Globus pallidus (tissue), 1 donor: Measurements from ENCODE around the gene DYDC1.
"Not testable (repeated sequence)": the region's sequence is repeated elsewhere in the genome, so short reads cannot be mapped to it uniquely, and the experiment has no call there.

Experiments
- DNase-seq: peaks from one replicate; pipeline ENCODE4 v3.0.0-alpha.2; 2015; ENCODE audit warnings: low spot score

DYDC1 gene

DNA sequence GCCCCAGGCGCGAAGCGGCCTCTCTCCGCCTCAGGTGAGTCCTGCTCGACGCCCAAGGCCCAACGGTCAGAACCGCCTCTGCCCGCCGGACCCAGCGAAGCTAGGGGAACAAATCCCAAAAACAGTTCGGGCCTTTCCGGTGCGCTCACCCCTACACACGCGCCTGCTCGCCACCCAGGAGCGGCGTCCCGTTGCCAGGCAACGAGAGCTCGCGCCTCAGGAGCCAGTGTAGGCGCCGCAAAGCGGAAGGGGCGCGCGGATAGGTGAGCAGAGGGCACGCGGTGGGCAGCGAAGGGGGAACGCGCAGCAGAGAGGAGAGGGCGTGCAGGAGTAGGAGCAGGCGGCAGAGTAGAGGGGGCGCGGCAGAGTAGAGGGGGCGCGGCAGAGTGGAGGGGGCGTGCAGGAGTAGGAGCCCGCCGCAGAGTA lies at the start of gene DYDC1, which contains the start of gene DYDC2:
DYDC1 (minus strand) TSS at position 193 of the 426 bp plus-strand sequence. CDS start 4,154 bp downstream, outside the sequence.
DYDC2 (plus strand) TSS at position 219 of the 426 bp plus-strand sequence. CDS start 5,663 bp downstream, outside the sequence.
- no peak for DNase-seq

DNA sequence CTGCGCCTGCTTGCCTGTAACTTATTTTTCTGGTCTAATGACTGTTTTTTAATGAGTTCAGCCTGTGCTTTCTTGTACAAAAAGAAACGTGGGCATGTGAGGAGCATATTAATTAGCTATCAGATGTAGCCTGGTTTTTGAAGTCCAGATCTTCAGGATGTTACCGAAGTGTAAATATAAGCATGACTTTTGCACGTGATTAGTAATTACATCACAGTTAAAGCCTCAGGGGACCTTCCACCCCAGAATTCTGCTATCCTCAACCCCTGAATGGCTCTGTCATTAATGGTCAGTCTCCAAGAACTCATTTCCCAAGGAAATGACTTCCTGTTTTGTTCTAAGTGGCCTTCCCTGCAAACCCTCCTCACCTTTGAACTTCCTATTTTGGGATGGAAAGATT lies 49.6 kb upstream of the DYDC1 start:
- DNase-seq, result no peak

DNA sequence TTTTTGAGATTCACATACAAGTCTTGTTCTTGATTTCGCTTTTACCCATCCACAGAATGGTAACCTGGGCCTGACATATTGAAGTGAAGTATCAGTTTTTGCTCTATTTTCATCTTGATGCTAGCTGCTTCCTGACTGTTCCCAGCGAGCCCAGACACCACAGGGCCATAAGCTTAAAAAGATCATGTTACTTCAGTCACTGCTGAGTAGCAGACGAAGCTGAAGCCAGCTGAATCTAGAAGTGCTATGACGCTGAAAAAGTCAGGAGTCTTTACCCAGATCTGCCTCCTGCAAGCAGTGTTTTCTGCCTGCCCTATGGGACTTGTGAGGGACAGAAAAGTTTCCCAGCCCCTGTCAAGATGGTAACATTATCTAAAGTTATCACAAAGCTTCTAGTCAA lies 49.1 kb upstream of the DYDC1 start:
- no peak for DNase-seq

DNA sequence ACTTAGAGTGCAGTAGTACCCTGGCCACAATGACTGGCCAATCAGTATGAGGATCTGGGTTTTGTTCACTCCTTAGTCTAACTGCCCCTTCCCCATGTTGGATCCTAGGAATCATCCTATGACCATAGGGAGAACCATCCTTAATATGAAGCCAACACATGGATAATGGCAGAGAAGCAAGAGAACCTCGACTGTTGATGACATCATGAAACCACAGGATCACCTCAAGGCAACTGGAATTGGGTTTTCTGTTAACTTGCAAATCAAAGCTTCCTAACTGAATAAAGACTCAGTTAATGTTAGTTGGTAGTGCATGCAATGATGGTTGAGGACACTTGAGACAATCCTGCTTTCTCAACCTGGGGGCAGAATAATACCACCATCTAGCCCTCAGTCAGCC lies 48.5 kb upstream of the DYDC1 start:
- no peak for DNase-seq

DNA sequence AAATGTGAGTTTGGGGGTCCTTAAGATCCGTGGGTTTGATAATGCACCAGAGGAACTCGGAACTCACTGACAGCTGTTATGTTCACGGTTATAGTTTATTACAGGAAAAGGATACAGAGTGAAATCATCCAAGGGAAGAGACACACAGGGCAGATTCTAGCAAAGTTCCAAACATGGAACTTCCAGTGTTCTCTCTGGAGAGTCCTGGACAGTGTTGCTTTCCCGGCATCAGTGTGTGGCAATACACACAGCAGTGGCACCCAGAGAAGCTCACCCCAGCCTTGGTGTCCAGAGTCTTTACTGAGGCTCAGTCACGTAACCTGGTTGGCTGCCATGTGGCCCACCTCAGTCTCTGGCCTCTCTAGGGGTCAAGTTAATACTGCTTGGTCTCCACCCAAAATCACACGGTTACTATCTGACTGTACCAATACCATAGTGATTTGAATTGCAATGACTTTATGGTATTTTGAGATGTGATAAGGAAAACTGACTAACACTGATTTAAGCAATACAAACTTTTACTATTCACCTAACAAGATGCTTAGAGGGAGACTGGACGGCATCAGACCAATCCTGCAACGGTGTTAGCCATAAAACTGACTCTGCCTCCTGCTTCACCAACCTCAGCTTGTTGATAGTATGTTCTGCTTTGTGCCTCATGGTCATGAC lies 43.7 kb upstream of the DYDC1 start:
- no peak for DNase-seq

DNA sequence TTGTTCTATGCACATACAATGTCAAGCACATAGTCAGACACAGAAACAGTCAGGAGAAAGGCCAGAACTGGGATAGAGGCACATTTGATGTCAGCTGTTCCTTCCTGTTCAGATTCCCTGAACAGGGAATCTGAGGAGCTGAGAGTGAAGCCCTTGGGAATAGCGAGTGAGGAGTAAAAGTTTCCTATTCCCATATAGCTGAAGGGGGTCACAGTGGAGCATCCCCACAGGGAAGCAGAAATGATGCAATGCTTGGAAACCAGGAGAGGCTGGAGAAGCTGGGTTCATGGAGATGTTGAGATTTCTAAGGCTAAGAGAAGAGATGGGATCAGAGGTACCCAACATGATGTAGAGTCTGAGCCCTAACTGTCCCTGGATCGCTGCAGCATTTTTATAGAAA lies 40.5 kb upstream of the DYDC1 start:
- no peak for DNase-seq

DNA sequence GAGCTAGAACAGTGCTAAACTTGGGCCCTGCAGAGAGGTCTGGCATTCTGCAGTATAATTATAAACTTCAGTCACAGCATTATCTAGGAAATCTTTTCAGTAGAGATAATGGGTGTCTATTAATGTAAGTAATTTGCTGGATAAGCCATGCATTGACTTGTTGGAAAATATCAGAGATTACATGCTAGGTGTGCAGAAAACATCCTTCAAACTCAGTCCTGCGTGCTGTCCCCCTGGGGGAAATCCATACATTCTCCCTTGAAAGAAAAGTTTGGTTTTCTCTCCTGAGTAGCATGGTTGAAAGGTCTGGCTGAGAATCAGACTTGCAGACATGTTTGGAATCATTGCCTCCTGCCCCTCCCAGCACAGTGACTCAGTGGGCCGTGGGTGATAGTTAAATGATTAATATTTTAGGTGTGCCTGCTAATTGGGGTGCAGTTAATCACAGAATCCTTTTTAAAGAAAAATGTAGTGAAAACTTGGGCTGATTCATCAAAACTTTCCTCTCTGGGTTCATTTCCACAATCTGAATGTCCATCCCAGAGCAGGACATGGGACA lies 37.9 kb upstream of the DYDC1 start:
- DNase-seq, result no peak

DNA sequence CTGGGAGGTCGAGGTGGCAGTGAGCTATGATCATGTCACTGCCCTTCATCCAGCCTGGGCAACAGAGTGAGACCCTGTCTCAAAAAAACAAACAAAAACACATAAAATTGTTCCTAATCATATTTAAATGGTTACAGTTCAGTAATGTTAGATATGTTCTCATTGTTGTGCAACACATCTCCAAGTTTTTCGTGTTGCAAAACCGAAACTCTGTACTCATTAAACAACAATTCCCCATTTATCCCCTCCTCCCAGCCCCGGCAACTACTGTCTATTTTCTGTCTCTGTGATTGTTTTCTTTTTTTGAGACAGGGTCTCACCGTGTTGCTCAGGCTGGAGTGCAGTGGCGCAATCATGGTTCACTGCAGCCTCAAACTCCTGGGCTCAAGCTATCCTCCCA lies 35.7 kb upstream of the DYDC1 start:
- no peak for DNase-seq

DNA sequence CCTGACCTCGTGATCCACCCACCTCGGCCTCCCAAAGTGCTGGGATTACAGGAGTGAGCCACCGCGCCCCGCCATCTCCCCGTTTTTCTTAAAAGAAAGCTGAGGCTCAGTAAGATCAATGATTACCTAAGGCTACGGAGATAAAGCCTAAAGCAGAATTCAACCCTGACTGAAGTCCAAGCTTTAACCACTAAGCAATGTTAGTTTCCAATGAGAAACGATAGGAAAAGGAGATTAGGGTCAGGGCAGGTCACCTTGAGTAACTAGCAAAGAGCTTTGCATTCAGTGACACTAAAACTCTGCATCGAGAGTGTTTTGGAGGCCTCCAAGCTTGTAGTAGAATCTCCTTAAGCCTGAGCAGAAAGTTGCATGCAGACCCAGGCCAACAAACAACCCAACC lies 34.2 kb upstream of the DYDC1 start:
- DNase-seq, result no peak

DNA sequence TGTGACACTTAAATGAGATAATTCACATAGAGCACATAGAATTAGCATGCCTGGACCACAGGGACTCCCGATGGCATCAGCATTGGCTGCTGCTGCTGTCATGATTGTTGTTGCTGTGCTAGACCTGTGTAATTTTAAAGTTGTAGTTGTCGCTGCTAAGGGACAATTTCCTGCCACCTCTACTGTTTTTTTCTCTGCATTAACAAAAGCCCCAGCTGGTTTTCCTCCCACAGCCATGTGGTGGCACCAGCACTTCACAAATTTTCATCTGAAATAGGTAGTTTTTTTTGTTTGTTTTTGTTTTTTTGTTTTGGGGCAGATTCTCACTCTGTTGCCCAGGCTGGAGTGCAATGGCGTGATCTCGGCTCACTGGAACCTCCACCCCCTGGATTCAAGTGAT lies 26.4 kb upstream of the DYDC1 start:
- peak; percentile 29 for DNase-seq

DNA sequence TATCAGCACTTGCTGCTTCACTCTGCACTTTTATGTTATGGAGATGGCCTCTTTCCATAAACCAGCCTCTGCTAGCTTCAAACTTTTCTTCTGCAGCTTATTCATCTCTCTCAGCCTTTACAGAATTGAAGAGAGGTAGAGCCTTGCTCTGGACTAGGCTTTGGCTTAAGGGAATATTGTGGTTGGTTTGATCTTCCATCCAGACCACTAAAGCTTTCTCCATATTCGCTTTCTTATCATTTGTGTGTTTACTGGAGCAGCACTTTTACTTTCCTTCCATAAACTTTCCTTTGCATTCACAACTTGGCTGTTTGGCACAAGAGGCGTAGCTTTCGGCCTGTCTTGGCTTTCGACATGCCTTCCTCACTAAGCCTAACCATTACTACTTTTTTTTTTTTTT lies 23.6 kb upstream of the DYDC1 start:
- no peak for DNase-seq

DNA sequence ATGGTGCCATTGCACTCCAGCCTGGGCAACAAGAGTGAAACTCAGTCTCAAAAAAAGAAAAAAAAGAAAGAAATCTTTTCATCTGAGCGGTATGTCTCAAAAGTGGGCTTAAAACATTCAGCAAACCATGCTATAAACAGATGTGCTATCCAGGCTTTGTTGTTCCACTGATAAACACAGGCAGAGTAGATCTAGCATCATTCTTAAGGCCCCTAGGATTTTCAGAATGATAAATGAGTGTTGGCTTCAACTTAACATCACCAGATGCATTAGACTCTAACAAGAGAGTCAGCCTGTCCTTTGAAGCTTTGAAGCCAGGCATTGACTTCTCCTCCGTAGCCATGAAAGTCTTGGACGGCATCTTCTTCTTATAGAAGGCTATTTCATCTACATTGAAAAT lies 23.1 kb upstream of the DYDC1 start:
- no peak for DNase-seq

DNA sequence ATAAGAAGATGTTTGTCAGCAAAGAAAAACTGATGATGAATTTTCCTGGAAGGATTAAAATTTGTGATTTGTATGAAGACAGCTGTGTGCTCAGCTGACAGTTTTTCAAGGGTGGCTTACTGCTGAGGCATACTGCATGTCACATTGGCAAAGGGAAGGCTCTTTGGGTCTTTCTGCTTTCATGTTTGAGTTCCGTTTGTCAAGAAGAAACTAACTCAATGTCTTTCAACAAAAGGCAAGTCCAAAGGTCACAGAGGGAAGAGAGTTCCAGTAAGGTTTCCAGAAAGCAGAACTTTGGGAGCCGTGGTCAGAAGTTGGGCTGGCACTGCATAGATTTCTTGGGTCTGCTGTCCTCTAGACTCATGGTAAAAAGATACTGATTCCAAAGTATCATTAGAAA lies 16.9 kb upstream of the DYDC1 start:
- no peak for DNase-seq

DNA sequence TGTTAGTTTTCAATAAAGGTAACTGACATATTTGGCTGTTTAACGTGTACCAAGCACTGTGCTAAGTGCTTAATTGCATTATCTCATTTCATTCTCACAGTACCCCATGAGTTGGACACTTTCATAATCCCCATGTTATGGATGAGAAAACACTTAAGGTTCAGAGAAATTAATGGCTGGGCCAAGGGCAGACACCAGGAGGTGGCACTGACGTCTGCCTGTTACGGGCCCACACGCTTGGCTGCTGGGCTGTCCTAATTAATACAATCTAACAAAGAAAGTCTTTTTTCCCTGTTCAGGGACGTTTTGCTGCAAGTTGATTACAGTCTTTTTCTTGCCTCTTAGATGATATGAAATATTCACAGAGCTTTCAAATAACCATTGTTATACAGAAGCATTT lies 16.1 kb upstream of the DYDC1 start:
- peak; percentile 51 for DNase-seq

DNA sequence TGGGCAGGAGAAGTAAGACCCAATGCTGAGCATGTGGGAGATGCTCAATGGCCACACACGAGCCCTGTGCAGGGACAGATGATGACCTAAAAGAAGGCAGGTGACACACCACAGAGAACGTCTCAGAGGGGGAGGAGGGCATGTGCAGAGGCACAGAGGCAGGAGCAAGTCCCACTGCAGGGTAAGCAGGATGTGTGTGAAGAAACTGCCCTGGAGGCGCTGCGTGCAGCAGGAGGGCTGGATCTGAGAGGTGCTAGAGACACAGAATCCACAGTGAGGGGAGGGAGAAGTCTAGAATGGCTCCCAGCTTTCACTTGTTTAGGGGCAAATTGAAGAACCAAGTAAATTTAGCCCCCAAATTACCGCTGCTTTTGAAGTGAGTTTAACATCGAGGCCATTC lies 14.9 kb upstream of the DYDC1 start:
- DNase-seq, result no peak

DNA sequence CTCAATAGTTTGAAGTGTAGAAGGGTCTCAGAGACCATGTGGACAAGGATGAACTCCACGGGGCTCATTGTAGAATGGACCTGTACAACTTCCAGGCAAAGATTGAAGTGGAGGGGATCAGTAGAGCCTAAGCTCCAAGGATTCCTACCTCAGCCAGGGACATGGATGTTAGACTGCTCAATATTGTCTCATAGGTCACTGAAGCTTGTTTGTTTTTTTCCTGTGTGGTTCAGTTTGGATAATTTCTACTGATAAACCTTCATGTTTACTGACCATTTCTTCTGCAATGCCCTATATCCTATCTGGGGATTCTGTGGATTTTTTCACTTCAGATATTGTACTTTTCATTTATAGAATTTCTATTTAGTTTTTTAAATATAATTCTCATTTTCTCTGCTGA lies 9.0 kb upstream of the DYDC1 start:
- no peak for DNase-seq

DNA sequence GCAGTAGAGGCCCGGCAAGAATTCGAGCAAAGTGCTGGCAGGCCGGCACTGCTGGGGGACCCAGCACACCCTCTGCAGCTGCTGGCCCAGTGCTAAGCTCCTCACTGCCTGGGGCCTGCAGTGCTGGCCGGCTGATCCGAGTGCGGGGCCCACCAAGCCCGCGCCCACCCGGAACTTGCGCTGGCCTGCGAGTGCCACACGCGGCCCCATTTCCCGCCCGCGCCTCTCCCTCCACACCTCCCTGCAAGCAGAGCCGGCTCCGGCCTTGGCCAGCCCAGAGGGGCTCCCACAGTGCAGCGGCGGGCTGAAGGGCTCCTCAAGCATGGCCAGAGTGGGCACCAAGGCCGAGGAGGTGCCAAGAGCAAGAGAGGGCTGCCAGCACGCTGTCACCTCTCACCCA lies 3.1 kb upstream of the DYDC1 start:
- no peak for DNase-seq

DNA sequence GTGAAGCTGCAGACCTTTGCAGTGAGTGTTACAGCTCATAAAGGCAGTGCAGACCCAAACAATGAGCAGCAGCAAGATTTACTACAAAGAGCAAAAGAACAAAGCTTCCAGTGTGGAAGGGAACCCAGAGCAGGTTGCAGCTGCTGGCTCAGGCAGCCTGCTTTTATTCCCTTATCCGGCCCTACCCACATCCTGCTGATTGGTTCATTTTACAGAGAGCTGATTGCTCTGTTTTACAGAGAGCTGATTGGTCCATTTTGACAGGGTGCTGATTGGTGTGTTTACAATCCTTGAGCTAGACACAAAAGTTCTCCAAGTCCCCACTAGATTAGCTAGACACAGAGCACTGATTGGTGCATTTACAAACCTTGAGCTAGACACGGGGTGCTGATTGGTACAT lies 2.4 kb upstream of the DYDC1 start:
- DNase-seq, result not testable (repeated sequence)

DNA sequence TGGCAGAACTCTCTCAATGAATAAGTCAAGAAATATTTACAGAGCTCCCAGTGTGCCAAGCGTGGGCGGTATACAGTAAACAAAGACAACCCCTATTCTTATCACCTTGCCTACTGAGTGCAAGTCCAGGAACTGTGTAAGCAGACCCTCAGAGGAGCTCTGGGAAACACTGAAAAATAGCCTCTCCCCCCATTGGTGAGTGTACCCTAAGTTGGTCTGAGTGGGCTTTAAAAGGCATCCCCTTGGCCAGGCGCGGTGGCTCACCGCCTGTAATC lies 1.2 kb upstream of the DYDC1 start:
- no peak for DNase-seq

DNA sequence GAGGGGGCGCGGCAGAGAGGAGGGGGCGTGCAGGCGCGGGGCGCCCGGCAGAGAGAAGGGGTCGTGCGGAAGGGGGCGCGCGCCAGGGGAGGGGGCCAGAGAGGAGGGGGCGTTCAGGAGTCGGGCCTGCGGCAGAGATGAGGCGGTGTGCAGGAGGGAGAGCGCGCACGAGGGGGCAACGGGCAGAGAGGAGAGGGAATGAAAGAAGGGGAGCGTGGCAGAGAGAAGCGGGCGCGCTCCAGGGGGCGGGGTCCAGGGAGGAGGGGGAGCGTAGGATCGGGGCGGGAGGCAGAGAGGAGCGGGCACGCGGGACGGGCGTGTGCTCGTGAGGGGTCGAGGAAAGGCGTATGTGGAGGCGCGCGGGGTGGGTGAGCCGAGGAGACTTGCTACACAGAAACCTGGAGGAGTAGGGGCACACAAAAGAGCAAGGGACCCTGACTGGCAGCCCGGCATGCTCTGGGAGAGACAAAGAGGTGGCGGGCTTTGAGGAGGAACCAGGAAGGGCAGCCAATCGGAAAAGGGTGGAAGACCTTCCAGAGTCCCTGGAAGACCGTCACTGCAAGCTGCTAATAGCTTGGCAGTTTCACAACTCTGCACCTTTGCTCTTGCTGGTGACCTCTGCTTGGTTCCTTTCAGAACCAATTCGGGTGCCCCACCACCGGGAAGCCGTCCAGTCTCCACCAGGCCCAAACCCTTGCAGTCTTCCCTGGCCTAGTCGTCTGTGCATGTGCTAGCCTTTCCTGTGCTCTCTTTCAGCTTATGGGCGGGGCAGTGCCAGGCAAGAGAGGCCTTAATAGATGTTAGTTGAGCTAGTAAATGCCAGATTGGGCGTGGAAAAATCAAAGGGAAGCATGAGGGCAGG lies 665 bp upstream of the DYDC1 start:
- DNase-seq, result no peak

DNA sequence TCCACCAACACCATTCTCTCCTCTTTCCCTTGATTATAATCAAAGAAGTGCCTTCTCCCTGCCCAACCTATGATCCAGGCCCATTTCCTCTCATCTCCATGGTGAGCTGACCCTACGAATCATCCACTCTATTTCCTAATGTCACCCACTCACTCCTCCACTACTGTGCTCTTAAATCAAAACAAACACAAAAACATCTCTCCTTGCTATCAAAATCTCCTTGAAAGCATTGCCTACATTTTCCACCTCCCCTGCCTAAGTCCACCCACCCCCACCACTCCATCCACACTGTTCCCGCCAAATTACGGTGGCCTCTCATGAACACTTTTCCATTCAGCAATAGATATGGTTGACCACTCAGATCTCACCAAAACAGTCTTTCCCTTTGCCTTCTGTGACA lies 5.3 kb downstream of the DYDC1 start:
- no peak for DNase-seq

DNA sequence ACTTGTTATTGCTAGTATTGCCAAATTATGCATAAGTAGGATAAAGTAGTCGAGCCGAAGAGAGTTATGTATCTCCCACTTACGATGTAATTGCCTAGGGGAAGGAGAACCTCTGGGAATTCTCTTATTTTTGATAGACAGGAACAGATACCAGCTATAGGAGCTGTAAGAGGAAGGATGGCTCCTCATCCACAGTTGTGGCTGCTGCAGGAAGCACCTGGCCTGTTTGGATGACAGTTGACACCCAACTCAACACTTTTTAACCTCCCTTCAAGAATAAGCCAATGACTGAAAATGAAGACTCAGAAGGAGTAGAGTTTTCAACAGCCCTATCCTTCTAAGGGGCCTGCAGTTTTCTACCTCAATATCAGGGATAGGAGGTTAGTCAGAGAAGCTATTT lies 6.3 kb downstream of the DYDC1 start:
- DNase-seq, result no peak

DNA sequence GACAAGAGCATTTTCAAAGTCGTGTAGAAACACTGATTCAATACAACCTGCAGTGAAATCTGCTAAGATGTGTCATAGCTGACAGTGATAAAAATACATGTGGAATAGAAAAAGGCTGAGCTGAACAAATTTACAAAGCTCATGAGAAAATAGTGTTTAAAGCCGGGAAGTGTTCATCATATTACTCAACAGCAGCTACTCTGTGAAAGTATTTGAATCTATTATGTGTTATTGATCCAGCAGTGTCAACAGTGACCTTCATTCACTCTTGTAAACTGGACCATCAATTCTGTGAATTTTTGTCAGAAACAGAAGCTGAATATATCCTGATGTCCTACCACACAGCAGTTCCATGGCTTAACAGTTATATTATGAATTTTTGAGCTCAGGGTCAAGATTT lies 11.6 kb downstream of the DYDC1 start:
- DNase-seq, result no peak
